HepG2 (cell line): Measurements from ENCODE around the gene TMEM185B.

Experiments used
- ARNT2 ChIP-seq: sonication (generic); formaldehyde crosslinking; IDR thresholded peaks from 2 replicates; pipeline ENCODE4 v1.8.0; 2022; ENCODE audit warnings: mild to moderate bottlenecking, low read depth, missing genetic modification reagents, moderate library complexity
- CTCF ChIP-seq: sonication (generic); formaldehyde crosslinking; IDR thresholded peaks from 2 replicates; pipeline ENCODE4 v1.5.0; 2020; ENCODE audit warnings: mild to moderate bottlenecking, missing genetic modification reagents, moderate library complexity
- EZH2 ChIP-seq: conservative IDR thresholded peaks from 2 replicates; pipeline ENCODE4 v1.6.1; 2012; ENCODE audit warnings: mild to moderate bottlenecking, low read depth, low read length, moderate library complexity
- GRHL1 ChIP-seq: sonication (generic); formaldehyde crosslinking; conservative IDR thresholded peaks from 2 replicates; pipeline ENCODE4 v1.8.0; 2022; ENCODE audit warnings: missing genetic modification reagents
- IRF1 ChIP-seq: sonication (generic); formaldehyde crosslinking; IDR thresholded peaks from 2 replicates; pipeline ENCODE4 v1.4.0; 2020; ENCODE audit warnings: low read depth, mild to moderate bottlenecking, missing genetic modification reagents
- KMT2A ChIP-seq: sonication (generic); formaldehyde crosslinking; IDR thresholded peaks from 2 replicates; pipeline ENCODE4 v1.4.0; 2020; ENCODE audit warnings: missing genetic modification reagents
- MYC ChIP-seq: sonication (generic); formaldehyde crosslinking; IDR thresholded peaks from 2 replicates; pipeline ENCODE4 v1.9.0; 2021; ENCODE audit warnings: missing genetic modification reagents, borderline replicate concordance
- PAWR ChIP-seq: sonication (generic); formaldehyde crosslinking; IDR thresholded peaks from 2 replicates; pipeline ENCODE4 v1.4.0; 2020; ENCODE audit warnings: missing genetic modification reagents, mild to moderate bottlenecking, borderline replicate concordance
- USF2 ChIP-seq, 2 experiments: sonication (generic) in 1 of 2; formaldehyde crosslinking in 1 of 2; IDR thresholded peaks; 2 replicates each; pipeline versions ENCODE4 v1.5.1 to v1.6.1; 2011 to 2020; ENCODE audit warnings: borderline replicate concordance in 1 of 2, low read depth in 1 of 2, low read length in 1 of 2, mild to moderate bottlenecking in 1 of 2, missing genetic modification reagents in 1 of 2, moderate library complexity in 1 of 2
- ZNF619 ChIP-seq: sonication (generic); formaldehyde crosslinking; IDR thresholded peaks from 2 replicates; pipeline ENCODE4 v1.4.0; 2020; ENCODE audit warnings: mild to moderate bottlenecking, missing genetic modification reagents
- ZNF749 ChIP-seq: sonication (generic); formaldehyde crosslinking; IDR thresholded peaks from 2 replicates; pipeline ENCODE4 v1.8.0; 2022; ENCODE audit warnings: mild to moderate bottlenecking, missing genetic modification reagents, moderate library complexity, borderline replicate concordance
- TF ChIP-seq, protein P1 (sequence below): sonication (generic); formaldehyde crosslinking; IDR thresholded peaks from 2 replicates; pipeline ENCODE4 v1.8.0; 2022; ENCODE audit warnings: mild to moderate bottlenecking, missing genetic modification reagents, borderline replicate concordance
- TF ChIP-seq, protein P2 (sequence below), 2 experiments: IDR thresholded peaks; 2 replicates each; pipeline ENCODE4 v1.6.1; 2011 to 2012; ENCODE audit warnings: low read length in 2 of 2, borderline replicate concordance in 1 of 2, low read depth in 1 of 2, mild to moderate bottlenecking in 1 of 2, moderate library complexity in 1 of 2

DNA sequence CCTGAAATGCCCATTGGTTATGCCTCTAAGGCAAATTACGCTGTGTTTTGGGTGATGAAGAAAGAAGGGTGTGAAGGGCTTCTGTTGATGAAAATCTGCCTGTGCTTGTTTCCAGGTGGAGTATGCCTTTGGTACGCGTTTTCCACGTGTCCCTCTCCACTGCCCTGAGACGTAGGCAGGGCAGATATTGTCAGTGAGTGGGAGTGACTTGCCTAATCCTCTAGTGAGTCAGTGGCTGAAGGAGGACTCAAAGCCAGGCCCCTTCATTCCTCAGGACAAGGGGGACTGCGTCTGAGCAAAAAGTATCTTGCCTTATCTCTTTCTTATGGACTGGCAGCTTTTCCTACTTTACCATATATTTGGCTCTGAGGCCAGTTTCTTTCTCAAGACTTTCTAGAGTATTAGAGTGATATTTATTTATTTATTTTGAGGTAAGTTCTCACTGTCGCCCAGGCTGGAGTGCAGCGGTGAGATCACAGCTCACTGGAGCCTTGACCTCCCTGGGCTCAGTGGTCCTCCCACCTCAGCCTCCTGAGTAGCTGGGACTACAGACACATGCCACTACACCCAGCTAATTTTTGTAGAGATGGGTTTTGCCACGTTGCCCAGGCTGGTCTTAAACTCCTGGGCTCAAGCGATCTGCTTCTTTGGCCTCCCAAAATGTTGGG, 39.7 kb upstream of the TMEM185B start:
- TF ChIP-seq KMT2A (CRISPR knock-in tag), result no peak
- no peak for TF ChIP-seq CTCF (CRISPR knock-in tag)
- TF ChIP-seq, protein P1, sequence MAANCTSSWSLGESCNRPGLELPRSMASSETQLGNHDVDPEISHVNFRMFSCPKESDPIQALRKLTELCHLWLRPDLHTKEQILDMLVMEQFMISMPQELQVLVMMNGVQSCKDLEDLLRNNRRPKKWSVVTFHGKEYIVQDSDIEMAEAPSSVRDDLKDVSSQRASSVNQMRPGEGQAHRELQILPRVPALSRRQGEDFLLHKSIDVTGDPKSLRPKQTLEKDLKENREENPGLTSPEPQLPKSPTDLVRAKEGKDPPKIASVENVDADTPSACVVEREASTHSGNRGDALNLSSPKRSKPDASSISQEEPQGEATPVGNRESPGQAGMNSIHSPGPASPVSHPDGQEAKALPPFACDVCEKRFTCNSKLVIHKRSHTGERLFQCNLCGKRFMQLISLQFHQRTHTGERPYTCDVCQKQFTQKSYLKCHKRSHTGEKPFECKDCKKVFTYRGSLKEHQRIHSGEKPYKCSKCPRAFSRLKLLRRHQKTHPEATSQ (CRISPR knock-in tag), result no peak
- TF ChIP-seq USF2 (IDR thresholded peaks at IDR 0.05; ENCODE audit: low read depth, low read length), result no peak
- no peak for TF ChIP-seq USF2 (CRISPR knock-in tag; IDR thresholded peaks at IDR 0.05; ENCODE audit: borderline replicate concordance)
- TF ChIP-seq, protein P2, sequence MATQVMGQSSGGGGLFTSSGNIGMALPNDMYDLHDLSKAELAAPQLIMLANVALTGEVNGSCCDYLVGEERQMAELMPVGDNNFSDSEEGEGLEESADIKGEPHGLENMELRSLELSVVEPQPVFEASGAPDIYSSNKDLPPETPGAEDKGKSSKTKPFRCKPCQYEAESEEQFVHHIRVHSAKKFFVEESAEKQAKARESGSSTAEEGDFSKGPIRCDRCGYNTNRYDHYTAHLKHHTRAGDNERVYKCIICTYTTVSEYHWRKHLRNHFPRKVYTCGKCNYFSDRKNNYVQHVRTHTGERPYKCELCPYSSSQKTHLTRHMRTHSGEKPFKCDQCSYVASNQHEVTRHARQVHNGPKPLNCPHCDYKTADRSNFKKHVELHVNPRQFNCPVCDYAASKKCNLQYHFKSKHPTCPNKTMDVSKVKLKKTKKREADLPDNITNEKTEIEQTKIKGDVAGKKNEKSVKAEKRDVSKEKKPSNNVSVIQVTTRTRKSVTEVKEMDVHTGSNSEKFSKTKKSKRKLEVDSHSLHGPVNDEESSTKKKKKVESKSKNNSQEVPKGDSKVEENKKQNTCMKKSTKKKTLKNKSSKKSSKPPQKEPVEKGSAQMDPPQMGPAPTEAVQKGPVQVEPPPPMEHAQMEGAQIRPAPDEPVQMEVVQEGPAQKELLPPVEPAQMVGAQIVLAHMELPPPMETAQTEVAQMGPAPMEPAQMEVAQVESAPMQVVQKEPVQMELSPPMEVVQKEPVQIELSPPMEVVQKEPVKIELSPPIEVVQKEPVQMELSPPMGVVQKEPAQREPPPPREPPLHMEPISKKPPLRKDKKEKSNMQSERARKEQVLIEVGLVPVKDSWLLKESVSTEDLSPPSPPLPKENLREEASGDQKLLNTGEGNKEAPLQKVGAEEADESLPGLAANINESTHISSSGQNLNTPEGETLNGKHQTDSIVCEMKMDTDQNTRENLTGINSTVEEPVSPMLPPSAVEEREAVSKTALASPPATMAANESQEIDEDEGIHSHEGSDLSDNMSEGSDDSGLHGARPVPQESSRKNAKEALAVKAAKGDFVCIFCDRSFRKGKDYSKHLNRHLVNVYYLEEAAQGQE (IDR thresholded peaks at IDR 0.05; ENCODE audit: borderline replicate concordance in 1 of 2, low read depth in 1 of 2, low read length in 2 of 2), result no peak
- no peak for TF ChIP-seq MYC (CRISPR knock-in tag)
- no peak for TF ChIP-seq EZH2
- no peak for TF ChIP-seq PAWR (CRISPR knock-in tag)
- TF ChIP-seq ZNF749 (CRISPR knock-in tag), result no peak
- no peak for TF ChIP-seq ARNT2
- no peak for TF ChIP-seq IRF1 (CRISPR knock-in tag)
- TF ChIP-seq ZNF619 (CRISPR knock-in tag), result no peak
- TF ChIP-seq GRHL1 (CRISPR knock-in tag), result no peak
